Esophagus squamous epithelium (tissue), 4 donors: ENCODE data around the gene DENND1A.

Experiments
- POLR2A ChIP-seq, 4 donors: fragments of 450-650 bp; IDR thresholded peaks; one replicate each; pipeline ENCODE4 v1.6.1; 2017; ENCODE audit warnings: antibody characterized with exemption in 4 of 4, mild to moderate bottlenecking in 4 of 4, moderate library complexity in 3 of 4
- TF ChIP-seq, protein P1 (sequence below), 6 experiments: fragments of 450-650 bp in 4 of 6; fragments of 200-600 bp in 2 of 6; sonication (generic) in 2 of 6; IDR thresholded peaks; one replicate each; pipeline ENCODE4 v1.5.1; 2016 to 2019; ENCODE audit warnings: antibody characterized with exemption in 6 of 6, mild to moderate bottlenecking in 4 of 6, moderate library complexity in 4 of 6

- TF ChIP-seq, protein P1, sequence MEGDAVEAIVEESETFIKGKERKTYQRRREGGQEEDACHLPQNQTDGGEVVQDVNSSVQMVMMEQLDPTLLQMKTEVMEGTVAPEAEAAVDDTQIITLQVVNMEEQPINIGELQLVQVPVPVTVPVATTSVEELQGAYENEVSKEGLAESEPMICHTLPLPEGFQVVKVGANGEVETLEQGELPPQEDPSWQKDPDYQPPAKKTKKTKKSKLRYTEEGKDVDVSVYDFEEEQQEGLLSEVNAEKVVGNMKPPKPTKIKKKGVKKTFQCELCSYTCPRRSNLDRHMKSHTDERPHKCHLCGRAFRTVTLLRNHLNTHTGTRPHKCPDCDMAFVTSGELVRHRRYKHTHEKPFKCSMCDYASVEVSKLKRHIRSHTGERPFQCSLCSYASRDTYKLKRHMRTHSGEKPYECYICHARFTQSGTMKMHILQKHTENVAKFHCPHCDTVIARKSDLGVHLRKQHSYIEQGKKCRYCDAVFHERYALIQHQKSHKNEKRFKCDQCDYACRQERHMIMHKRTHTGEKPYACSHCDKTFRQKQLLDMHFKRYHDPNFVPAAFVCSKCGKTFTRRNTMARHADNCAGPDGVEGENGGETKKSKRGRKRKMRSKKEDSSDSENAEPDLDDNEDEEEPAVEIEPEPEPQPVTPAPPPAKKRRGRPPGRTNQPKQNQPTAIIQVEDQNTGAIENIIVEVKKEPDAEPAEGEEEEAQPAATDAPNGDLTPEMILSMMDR (IDR thresholded peaks at IDR 0.05): no peak
- no peak for TF ChIP-seq POLR2A (IDR thresholded peaks at IDR 0.05)
Measured at GRCh38 chr9:123411636-123412035, 518.3 kb downstream of the DENND1A start.
